Activated B cell treated with CpG ODN at 0.5 μM for 24 hours (primary cell): ENCODE results near the gene ITPKC. TPM values are rescaled to one million over a fixed set of nuclear protein-coding genes. Genes with fewer than 3 reads are reported as not detected.

Source experiments
- ATAC-seq: fragments of 200-7000 bp; cut with Tn5 transposase; one replicate; pipeline ENCODE4 v1.10.0; 2021; ENCODE audit warnings: low read depth, mild to moderate bottlenecking, moderate library complexity
- CTCF ChIA-PET: fragments of 350-600 bp; sonication (Branson Sonifier 250); formaldehyde crosslinking; loops from one replicate; lab custom pipeline; 2021; ENCODE audit warnings: antibody characterized with exemption; lab: Charles Lee
- POLR2A ChIA-PET: fragments of 350-600 bp; sonication (Branson Sonifier 250); formaldehyde crosslinking; loops from one replicate; lab custom pipeline; 2021; ENCODE audit warnings: antibody characterized with exemption; lab: Charles Lee
- DNase-seq: peaks from one replicate; pipeline ENCODE4 v3.0.0; 2022
- H3K27ac Mint-ChIP-seq: one replicate; pipeline ENCODE4 v1.8.0; 2020; ENCODE audit warnings: mixed read lengths
- H3K27me3 Mint-ChIP-seq: one replicate; pipeline ENCODE4 v1.8.0; 2021; ENCODE audit warnings: mixed read lengths
- H3K36me3 Mint-ChIP-seq: one replicate; pipeline ENCODE4 v1.8.0; 2021; ENCODE audit warnings: low read depth, mixed read lengths
- H3K4me1 Mint-ChIP-seq: one replicate; pipeline ENCODE4 v1.8.0; 2021; ENCODE audit warnings: mixed read lengths
- H3K4me3 Mint-ChIP-seq: one replicate; pipeline ENCODE4 v1.8.0; 2020; ENCODE audit warnings: mild to moderate bottlenecking, mixed read lengths
- H3K9me3 Mint-ChIP-seq: one replicate; pipeline ENCODE4 v1.8.0; 2020; ENCODE audit warnings: mixed read lengths
- CTCF ChIP-seq: fragments of 200-600 bp; IDR thresholded peaks from one replicate; pipeline ENCODE4 v1.8.0; 2022; ENCODE audit warnings: antibody characterized with exemption, mild to moderate bottlenecking
- intact Hi-C: fragments of 100-400 bp; cut with micrococcal nuclease; formaldehyde crosslinking; loops from one replicate; pipeline ENCODE4 v1.15.1; 2024
- total RNA-seq: library from RNA; stranded (reverse); gene quantifications from 2 replicates; pipeline ENCODE4 v1.2.3, GENCODE V29; 2022

The ITPKC gene
- total RNA-seq, 1 donor from 2014 or later: 13.3 TPM

- peaks cover 47% of the 10 kb centered on the region for H3K36me3 Mint-ChIP-seq
- H3K27me3 Mint-ChIP-seq: no peaks in the 10 kb centered on the region
- intact Hi-C loops: no loop called here
- H3K4me3 Mint-ChIP-seq: peak overlapping the region; percentile 97
- no peaks in the 10 kb centered on the region for H3K9me3 Mint-ChIP-seq
- CTCF ChIA-PET: interaction anchor here (4.4 kb wide), 1 partner anchor 25 kb away, joined by 25 read pairs; the partner anchor contains the start of gene RAB4B
- peaks cover 69% of the 10 kb centered on the region for H3K4me1 Mint-ChIP-seq
- no peak for TF ChIP-seq CTCF
- ATAC-seq (no peak), DNase-seq (no peak)
- peak overlapping the region; percentile 96 for H3K27ac Mint-ChIP-seq
- POLR2A ChIA-PET: interaction anchor here (0.6 to 12.3 kb wide), 12 partner anchors 11 to 1348 kb away, joined by 3 to 351 read pairs (median 4); partner anchors contain the start of genes COQ8B, EGLN2, ITPKC and MIA
These were observed 35.4 kb downstream of the ITPKC start for GRCh38 chr19:40752257-40752781.

- H3K27me3 Mint-ChIP-seq: no peaks in the 10 kb centered on the region
- CTCF ChIA-PET: interaction anchor here (0.7 kb wide), 1 partner anchor 64 kb away, joined by 3 read pairs; no protein-coding TSS in a partner anchor
- H3K36me3 Mint-ChIP-seq: peaks cover 64% of the 10 kb centered on the region
- H3K27ac Mint-ChIP-seq: peak overlapping the region; percentile 82
- intact Hi-C loops: no loop called here
- TF ChIP-seq CTCF: no peak
- ATAC-seq (no peak), DNase-seq (no peak)
- H3K4me1 Mint-ChIP-seq: peaks cover 60% of the 10 kb centered on the region
- POLR2A ChIA-PET: interaction anchor here (0.6 to 12.3 kb wide), 9 partner anchors 13 to 552 kb away, joined by 3 to 351 read pairs (median 3); partner anchors contain the start of genes COQ8B, EGLN2, ITPKC and MIA
- H3K9me3 Mint-ChIP-seq: no peaks in the 10 kb centered on the region
- peak overlapping the region; percentile 76 for H3K4me3 Mint-ChIP-seq
These were observed 37.8 kb downstream of the ITPKC start for GRCh38 chr19:40754611-40755247.

- Mint-ChIP-seq H3K36me3 (peaks cover 68% of the 10 kb centered on the region), H3K4me3 (peak overlapping the region; percentile 24), H3K4me1 (peaks cover 55% of the 10 kb centered on the region), H3K27me3 (no peaks in the 10 kb centered on the region), H3K9me3 (no peaks in the 10 kb centered on the region), H3K27ac (peak overlapping the region; percentile 59)
- ATAC-seq: no peak
- DNase-seq: no peak
- ChIA-PET POLR2A (interaction anchor here (0.6 to 12.3 kb wide), 9 partner anchors 13 to 551 kb away, joined by 3 to 351 read pairs (median 3); partner anchors contain the start of genes EGLN2, MIA and RAB4B), CTCF (interaction anchor here (0.7 kb wide), 1 partner anchor 64 kb away, joined by 3 read pairs; no protein-coding TSS in a partner anchor)
- no peak for TF ChIP-seq CTCF
- intact Hi-C loops: no loop called here
These were observed 38.3 kb downstream of the ITPKC start for GRCh38 chr19:40755248-40755624.

- Mint-ChIP-seq H3K9me3 (no peaks in the 10 kb centered on the region), H3K4me1 (peaks cover 53% of the 10 kb centered on the region), H3K36me3 (peaks cover 73% of the 10 kb centered on the region), H3K27me3 (no peaks in the 10 kb centered on the region), H3K4me3 (peak overlapping the region; percentile 24), H3K27ac (peak overlapping the region; percentile 59)
- POLR2A ChIA-PET: interaction anchor here (0.6 to 12.3 kb wide), 6 partner anchors 15 to 1266 kb away, joined by 3 to 351 read pairs (median 3); partner anchors contain the start of genes MIA and RAB4B
- intact Hi-C loops: no loop called here
- TF ChIP-seq CTCF: no peak
- no peak for ATAC-seq
- CTCF ChIA-PET: no interaction called here
- no peak for DNase-seq
These were observed 38.9 kb downstream of the ITPKC start for GRCh38 chr19:40755791-40756190.
